Kidney (tissue), 14 donors: Measurements from ENCODE around the gene C5orf15. TPM values are rescaled to one million over a fixed set of nuclear protein-coding genes. Genes with fewer than 3 reads are reported as not detected.

Experiments
- DNase-seq, 5 donors: peaks; one replicate each; pipeline ENCODE4 v3.0.0-alpha.2; 2013 to 2020
- FAIRE-seq: peaks from 2 replicates; lab custom pipeline; 2012; peaks lifted over from hg19 to GRCh38; lab: Jason Lieb, UNC
- H3K27ac ChIP-seq, 2 donors: one replicate each; pipeline ENCODE4 v1.7.0; 2013; ENCODE audit warnings: low read depth in 2 of 2, low read length in 2 of 2, inconsistent platforms in 1 of 2
- H3K27me3 ChIP-seq: one replicate; pipeline ENCODE4 v1.7.1; 2013; ENCODE audit warnings: low read length, inconsistent platforms; ENCODE audit not compliant: control insufficient read depth, insufficient read depth
- H3K36me3 ChIP-seq, 3 donors: one replicate each; pipeline versions ENCODE4 v1.7.0 to v1.7.1; 2013; ENCODE audit warnings: low read length in 3 of 3, control low read depth in 1 of 3, inconsistent platforms in 1 of 3; ENCODE audit not compliant: insufficient read depth in 3 of 3, control insufficient read depth in 2 of 3
- H3K4me1 ChIP-seq, 3 donors: one replicate each; pipeline versions ENCODE4 v1.7.0 to v1.7.1; 2013; ENCODE audit warnings: low read length in 3 of 3, inconsistent platforms in 1 of 3, low read depth in 1 of 3; ENCODE audit not compliant: control insufficient read depth in 2 of 3, insufficient read depth in 2 of 3
- H3K4me3 ChIP-seq, 3 donors: one replicate each; pipeline versions ENCODE4 v1.7.0 to v1.8.1; 2013; ENCODE audit warnings: low read length in 3 of 3, control low read depth in 1 of 3, inconsistent platforms in 1 of 3
- H3K9ac ChIP-seq, 3 donors: one replicate each; pipeline versions ENCODE4 v1.7.0 to v1.7.1; 2013; ENCODE audit warnings: low read length in 3 of 3, control low read depth in 1 of 3, inconsistent platforms in 1 of 3
- H3K9me3 ChIP-seq, 3 donors: one replicate each; pipeline versions ENCODE4 v1.7.0 to v1.7.1; 2013; ENCODE audit warnings: low read length in 3 of 3, control low read depth in 1 of 3, inconsistent platforms in 1 of 3; ENCODE audit not compliant: control insufficient read depth in 2 of 3, insufficient read depth in 1 of 3
- intact Hi-C: fragments of 100-400 bp; cut with DNase I; formaldehyde crosslinking; loops from one replicate; pipeline ENCODE4 v1.11.1; 2022
- polyA plus RNA-seq: library from polyadenylated mRNA; stranded (reverse); fragments of 350-450 nt; fragmentation: Illumina TruSeq; extraction: RNeasy Lipid Tissue Mini Kit (QIAGEN cat#74804); gene quantifications from one replicate; pipeline ENCODE4 v1.2.3, GENCODE V29; 2014; ENCODE audit warnings: low read depth, low replicate concordance; ENCODE audit not compliant: insufficient read depth
- total RNA-seq: library from RNA; stranded (reverse); fragmentation: NEBNext Ultra II Directional; extraction: Animal tissue kit (Norgen Biotek cat#: 25700); gene quantifications from one replicate; pipeline ENCODE4 v1.2.1, GENCODE V29; 2021
- TF ChIP-seq, protein P1 (sequence below): IDR thresholded peaks from 3 replicates; pipeline ENCODE4 v1.5.1; 2012; ENCODE audit warnings: mild to moderate bottlenecking, moderate library complexity, borderline replicate concordance; ENCODE audit not compliant: insufficient read depth; ENCODE audit errors: extremely low read depth
- donor health status: control.
- donor health status: control.
- donor health status: control.
- donor health status: control.
- donor health status: control.
- donor health status: DM: yes; HTN: yes; CAD: no.
- donor health status: Normal renal cell carcinoma (clear cell type).

C5orf15 gene
- total and polyA plus RNA-seq, 2 donors from 2014 or later = 43.9 to 54.4 TPM

DNA sequence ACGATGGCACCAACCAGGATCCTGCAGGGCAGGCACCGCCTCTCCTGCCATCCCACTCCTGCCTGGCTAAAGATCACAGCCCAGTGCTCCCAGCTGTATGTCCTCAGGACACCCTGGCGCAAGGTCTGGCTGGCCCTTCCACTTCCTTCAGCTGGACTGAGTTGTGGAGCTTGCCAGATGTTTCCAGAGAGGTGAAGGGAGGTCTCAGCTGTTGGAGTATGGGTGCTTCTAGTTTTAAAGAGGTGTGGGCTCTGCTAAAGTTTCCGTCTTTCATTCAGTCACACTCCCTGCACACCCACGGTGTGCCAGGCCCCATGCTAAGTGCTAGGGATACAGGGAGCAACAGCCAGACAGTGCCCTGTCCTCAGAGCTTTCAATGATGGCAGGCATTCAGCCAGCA is 34.1 kb downstream of the C5orf15 start:
- H3K9ac ChIP-seq = no peak overlapping the region
- no peaks in the 10 kb centered on the region for H3K9me3 ChIP-seq
- DNase-seq = peak in 1 of 5 donors; percentile 33
- FAIRE-seq = no peak
- H3K27ac ChIP-seq = no peak overlapping the region
- H3K36me3 ChIP-seq = no peaks in the 10 kb centered on the region
- intact Hi-C loops = no loop called here
- no peak overlapping the region for H3K4me3 ChIP-seq
- TF ChIP-seq, protein P1, sequence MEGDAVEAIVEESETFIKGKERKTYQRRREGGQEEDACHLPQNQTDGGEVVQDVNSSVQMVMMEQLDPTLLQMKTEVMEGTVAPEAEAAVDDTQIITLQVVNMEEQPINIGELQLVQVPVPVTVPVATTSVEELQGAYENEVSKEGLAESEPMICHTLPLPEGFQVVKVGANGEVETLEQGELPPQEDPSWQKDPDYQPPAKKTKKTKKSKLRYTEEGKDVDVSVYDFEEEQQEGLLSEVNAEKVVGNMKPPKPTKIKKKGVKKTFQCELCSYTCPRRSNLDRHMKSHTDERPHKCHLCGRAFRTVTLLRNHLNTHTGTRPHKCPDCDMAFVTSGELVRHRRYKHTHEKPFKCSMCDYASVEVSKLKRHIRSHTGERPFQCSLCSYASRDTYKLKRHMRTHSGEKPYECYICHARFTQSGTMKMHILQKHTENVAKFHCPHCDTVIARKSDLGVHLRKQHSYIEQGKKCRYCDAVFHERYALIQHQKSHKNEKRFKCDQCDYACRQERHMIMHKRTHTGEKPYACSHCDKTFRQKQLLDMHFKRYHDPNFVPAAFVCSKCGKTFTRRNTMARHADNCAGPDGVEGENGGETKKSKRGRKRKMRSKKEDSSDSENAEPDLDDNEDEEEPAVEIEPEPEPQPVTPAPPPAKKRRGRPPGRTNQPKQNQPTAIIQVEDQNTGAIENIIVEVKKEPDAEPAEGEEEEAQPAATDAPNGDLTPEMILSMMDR = no peak
- H3K27me3 ChIP-seq = no peaks in the 10 kb centered on the region
- H3K4me1 ChIP-seq = peaks cover 0 to 19% (median 5%) of the 10 kb centered on the region in 3 donors

DNA sequence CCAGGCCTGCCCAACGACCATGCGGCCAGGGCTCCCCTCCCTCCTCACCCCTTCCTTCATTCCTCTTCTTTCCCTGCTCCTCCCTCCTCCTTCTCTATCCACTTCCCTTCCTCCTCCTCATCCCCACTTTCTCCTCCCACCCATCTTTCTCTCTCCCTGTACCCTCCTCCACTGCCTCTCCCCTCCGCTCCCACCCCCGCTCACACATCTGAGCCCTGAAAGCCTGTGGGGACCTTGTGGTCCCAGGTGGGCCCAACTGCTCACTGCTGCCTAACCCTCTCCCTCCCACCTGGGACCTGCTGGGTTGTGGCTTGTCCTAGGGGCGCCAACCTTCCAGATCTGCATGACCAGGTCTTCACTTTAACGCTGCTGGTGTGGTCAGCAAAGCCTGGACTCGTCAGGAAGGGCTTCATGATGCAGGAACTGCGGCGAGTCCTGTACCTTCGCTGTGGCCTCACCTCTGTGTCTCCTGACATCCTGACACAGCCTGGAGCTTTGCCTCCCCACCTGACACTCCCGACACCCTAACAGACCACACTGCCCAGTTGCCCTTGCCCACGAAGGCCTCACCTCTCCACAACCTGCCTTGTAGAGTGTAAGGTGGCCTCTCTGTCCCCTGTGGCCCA is 34.6 kb downstream of the C5orf15 start:
- H3K9ac ChIP-seq = no peak overlapping the region
- peaks cover 0 to 16% (median 10%) of the 10 kb centered on the region in 3 donors for H3K4me1 ChIP-seq
- no peaks in the 10 kb centered on the region for H3K9me3 ChIP-seq
- no peak overlapping the region for H3K27ac ChIP-seq
- TF ChIP-seq, protein P1 = no peak
- DNase-seq = peak in 1 of 5 donors; percentile 32
- no peak overlapping the region for H3K4me3 ChIP-seq
- H3K27me3 ChIP-seq = no peaks in the 10 kb centered on the region
- no peak for FAIRE-seq
- intact Hi-C loops = no loop called here
- H3K36me3 ChIP-seq = no peaks in the 10 kb centered on the region

DNA sequence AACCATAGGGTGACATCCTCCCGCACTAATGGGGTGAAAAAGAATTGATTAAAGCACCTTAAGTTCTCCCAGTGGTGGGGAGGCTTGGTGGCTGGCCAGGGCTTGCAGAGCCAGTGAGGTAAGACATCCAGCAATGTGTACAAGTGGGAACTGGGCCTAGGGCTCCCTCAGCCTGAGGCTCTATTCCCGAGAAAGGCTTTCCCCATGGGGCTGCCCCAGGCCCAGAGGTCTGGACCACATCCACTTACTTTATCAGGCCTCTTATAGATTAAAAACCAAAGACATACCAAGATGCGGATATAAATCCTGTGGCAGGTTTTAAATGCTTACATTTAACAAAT is 35.3 kb downstream of the C5orf15 start:
- TF ChIP-seq, protein P1 = no peak
- DNase-seq (no peak), FAIRE-seq (no peak)
- Histone ChIP-seq H3K4me1 (peaks cover 0 to 16% (median 11%) of the 10 kb centered on the region in 3 donors), H3K36me3 (no peaks in the 10 kb centered on the region), H3K27ac (no peak overlapping the region), H3K27me3 (no peaks in the 10 kb centered on the region), H3K4me3 (no peak overlapping the region), H3K9ac (no peak overlapping the region), H3K9me3 (no peaks in the 10 kb centered on the region)
- intact Hi-C loops = no loop called here
